Loucy (cell line): ENCODE measurements around the gene CNPPD1.

Experiments used
- EZH2phosphoT487 ChIP-seq: fragments of 200-600 bp; IDR thresholded peaks from 2 replicates; pipeline ENCODE4 v1.6.1; 2018; ENCODE audit warnings: antibody characterized with exemption, mild to moderate bottlenecking, moderate library complexity, borderline replicate concordance
- TF ChIP-seq, protein P1 (sequence below): fragments of 200-600 bp; sonication (generic); conservative IDR thresholded peaks from 2 replicates; pipeline ENCODE4 v1.5.1; 2014; ENCODE audit warnings: mild to moderate bottlenecking, antibody characterized with exemption, low read length

GRCh38 chr2:219180961-219181360, 4.2 kb upstream of the CNPPD1 start:
- TF ChIP-seq, protein P1, sequence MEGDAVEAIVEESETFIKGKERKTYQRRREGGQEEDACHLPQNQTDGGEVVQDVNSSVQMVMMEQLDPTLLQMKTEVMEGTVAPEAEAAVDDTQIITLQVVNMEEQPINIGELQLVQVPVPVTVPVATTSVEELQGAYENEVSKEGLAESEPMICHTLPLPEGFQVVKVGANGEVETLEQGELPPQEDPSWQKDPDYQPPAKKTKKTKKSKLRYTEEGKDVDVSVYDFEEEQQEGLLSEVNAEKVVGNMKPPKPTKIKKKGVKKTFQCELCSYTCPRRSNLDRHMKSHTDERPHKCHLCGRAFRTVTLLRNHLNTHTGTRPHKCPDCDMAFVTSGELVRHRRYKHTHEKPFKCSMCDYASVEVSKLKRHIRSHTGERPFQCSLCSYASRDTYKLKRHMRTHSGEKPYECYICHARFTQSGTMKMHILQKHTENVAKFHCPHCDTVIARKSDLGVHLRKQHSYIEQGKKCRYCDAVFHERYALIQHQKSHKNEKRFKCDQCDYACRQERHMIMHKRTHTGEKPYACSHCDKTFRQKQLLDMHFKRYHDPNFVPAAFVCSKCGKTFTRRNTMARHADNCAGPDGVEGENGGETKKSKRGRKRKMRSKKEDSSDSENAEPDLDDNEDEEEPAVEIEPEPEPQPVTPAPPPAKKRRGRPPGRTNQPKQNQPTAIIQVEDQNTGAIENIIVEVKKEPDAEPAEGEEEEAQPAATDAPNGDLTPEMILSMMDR, result no peak
- no peak for TF ChIP-seq EZH2phosphoT487
